Measurements from ENCODE around the gene LIPK.

The LIPK gene

GRCh38 chr10:88788924-88789323 lies 82.9 kb downstream of the LIPK start:
- DNase-seq = no peak

- DNase-seq = no peak
These were observed 85.9 kb downstream of the LIPK start for GRCh38 chr10:88791924-88792323.

GRCh38 chr10:88792661-88793060 lies 86.6 kb downstream of the LIPK start:
- DNase-seq = no peak

DNA sequence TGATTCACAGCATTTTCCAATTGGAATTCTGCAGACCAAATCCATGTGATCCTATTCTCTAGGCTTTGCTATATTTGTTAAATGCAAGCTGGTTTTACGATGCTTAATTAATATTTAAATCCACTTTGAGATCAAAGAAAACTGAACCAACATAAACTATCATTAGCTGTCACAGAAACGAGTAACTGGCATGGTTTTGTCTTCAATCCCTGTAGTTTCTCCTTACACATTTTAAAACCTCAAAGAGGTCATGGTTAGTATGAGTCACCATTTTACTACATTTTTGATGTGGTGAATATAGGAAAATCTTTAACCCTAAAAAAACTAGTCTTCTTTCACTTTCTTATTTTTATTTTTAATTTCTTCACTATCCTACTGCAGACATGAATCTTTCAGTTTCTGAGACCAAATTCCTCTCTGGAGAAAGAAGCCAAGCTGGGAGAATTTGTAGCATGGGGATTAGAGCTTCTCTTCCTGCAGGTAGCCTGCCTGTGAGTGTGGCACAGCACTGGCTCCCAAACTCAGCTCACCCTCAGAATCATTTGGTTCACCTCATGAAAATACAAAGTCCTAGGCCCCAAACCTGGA lies 87.8 kb downstream of the LIPK start:
- no peak for DNase-seq

DNA sequence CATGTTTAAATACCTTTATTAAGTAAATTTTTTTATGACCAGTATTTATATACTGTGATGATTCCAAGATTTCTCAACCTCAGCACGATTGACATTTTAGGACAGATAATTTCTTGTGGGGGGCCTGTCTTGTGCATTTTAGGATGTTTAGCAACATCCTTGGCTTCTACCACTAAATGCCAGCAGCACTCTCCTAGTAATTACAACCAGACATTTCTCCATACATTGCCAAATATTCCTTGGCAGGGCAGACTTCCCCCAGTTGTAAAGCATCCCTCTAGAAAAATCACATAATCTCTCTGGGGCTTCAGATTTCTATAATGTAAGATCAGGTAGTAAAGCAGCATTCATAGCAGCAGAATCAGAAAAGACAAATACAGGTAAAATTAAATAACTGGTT lies 88.7 kb downstream of the LIPK start:
- no peak for DNase-seq

GRCh38 chr10:88800152-88801125 lies 94.4 kb downstream of the LIPK start:
- no peak for DNase-seq

All from cortex of kidney (tissue), 1 donor.